HCEC 1CT (cell line): ENCODE measurements around the gene SLC7A10.

Experiments
- DNase-seq: peaks from one replicate; pipeline ENCODE4 v3.0.0-alpha.2; 2017

Gene SLC7A10

GRCh38 chr19:33225458-33225926 is at the start of gene SLC7A10:
SLC7A10 (minus strand) TSS chr19:33225850; CDS start chr19:33225703, 147 bp downstream.
- no peak for DNase-seq

GRCh38 chr19:33274663-33275558 is 49.3 kb upstream of the SLC7A10 start:
- DNase-seq, result no peak

- DNase-seq, result peak; percentile 60
Measured at GRCh38 chr19:33273881-33274662, 48.4 kb upstream of the SLC7A10 start.

GRCh38 chr19:33273065-33273736 is 47.6 kb upstream of the SLC7A10 start:
- DNase-seq, result no peak

- no peak for DNase-seq
Measured at GRCh38 chr19:33271246-33272021, 45.8 kb upstream of the SLC7A10 start.

- no peak for DNase-seq
Measured at GRCh38 chr19:33270769-33271168, 45.1 kb upstream of the SLC7A10 start.

GRCh38 chr19:33269016-33269415 is 43.4 kb upstream of the SLC7A10 start:
- no peak for DNase-seq

GRCh38 chr19:33268162-33268991 is 42.7 kb upstream of the SLC7A10 start:
- DNase-seq, result no peak

- DNase-seq, result no peak
Measured at GRCh38 chr19:33267706-33268105, 42.1 kb upstream of the SLC7A10 start.

GRCh38 chr19:33266974-33267484 is 41.4 kb upstream of the SLC7A10 start:
- DNase-seq, result no peak

GRCh38 chr19:33264881-33265445 is 39.3 kb upstream of the SLC7A10 start:
- no peak for DNase-seq

GRCh38 chr19:33263325-33264023 is 37.8 kb upstream of the SLC7A10 start:
- no peak for DNase-seq

GRCh38 chr19:33261511-33262189 is 36.0 kb upstream of the SLC7A10 start:
- no peak for DNase-seq

GRCh38 chr19:33260628-33261418 is 35.2 kb upstream of the SLC7A10 start:
- DNase-seq, result no peak

GRCh38 chr19:33259539-33259938 is 33.9 kb upstream of the SLC7A10 start:
- DNase-seq, result no peak

- no peak for DNase-seq
Measured at GRCh38 chr19:33257828-33258227, 32.2 kb upstream of the SLC7A10 start.

- DNase-seq, result no peak
Measured at GRCh38 chr19:33256261-33256660, 30.6 kb upstream of the SLC7A10 start.

GRCh38 chr19:33255781-33256180 is 30.1 kb upstream of the SLC7A10 start:
- no peak for DNase-seq
